ENCODE data around the gene PDGFB. TPM values are rescaled to one million over a fixed set of nuclear protein-coding genes. Genes with fewer than 3 reads are reported as not detected.

Gene PDGFB
- total RNA-seq, 1 experiment from 2014 or later: 39.7 TPM

- peaks cover 6% of the 10 kb centered on the region for H3K9me3 ChIP-seq (ENCODE audit: insufficient read depth, low read depth)
- intact Hi-C loops (cut with micrococcal nuclease; ENCODE audit: unreplicated experiment): no loop called here
- peak overlapping the region; percentile 87 for H3K27ac ChIP-seq
- ChIA-PET CTCF (interaction anchor here (0.7 kb wide), 1 partner anchor 32 kb away, joined by 4 read pairs; no protein-coding TSS in a partner anchor), POLR2A (ENCODE audit: unreplicated experiment) (no interaction called here)
- TF ChIP-seq, protein P1, sequence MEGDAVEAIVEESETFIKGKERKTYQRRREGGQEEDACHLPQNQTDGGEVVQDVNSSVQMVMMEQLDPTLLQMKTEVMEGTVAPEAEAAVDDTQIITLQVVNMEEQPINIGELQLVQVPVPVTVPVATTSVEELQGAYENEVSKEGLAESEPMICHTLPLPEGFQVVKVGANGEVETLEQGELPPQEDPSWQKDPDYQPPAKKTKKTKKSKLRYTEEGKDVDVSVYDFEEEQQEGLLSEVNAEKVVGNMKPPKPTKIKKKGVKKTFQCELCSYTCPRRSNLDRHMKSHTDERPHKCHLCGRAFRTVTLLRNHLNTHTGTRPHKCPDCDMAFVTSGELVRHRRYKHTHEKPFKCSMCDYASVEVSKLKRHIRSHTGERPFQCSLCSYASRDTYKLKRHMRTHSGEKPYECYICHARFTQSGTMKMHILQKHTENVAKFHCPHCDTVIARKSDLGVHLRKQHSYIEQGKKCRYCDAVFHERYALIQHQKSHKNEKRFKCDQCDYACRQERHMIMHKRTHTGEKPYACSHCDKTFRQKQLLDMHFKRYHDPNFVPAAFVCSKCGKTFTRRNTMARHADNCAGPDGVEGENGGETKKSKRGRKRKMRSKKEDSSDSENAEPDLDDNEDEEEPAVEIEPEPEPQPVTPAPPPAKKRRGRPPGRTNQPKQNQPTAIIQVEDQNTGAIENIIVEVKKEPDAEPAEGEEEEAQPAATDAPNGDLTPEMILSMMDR (conservative IDR thresholded peaks at IDR 0.05): 0 out of 2 replicates have a peak, but pooled peaks have one; percentile 4
- TF ChIP-seq EZH2 (IDR thresholded peaks at IDR 0.05; ENCODE audit: low read depth): no peak
- H3F3A ChIP-seq (ENCODE audit: insufficient read depth, low read depth): peaks cover 57% of the 10 kb centered on the region
- H3K36me3 ChIP-seq (ENCODE audit: low read depth): no peaks in the 10 kb centered on the region
- H3K27me3 ChIP-seq (ENCODE audit: insufficient read depth, low read depth): no peaks in the 10 kb centered on the region
- no peak overlapping the region for H2AFZ ChIP-seq
- no peaks in the 10 kb centered on the region for H3K9me2 ChIP-seq (ENCODE audit: insufficient read depth)
- BruUV-seq (replicated peaks): no TSS peak
- no peak overlapping the region for H3K4me3 ChIP-seq
- H3K79me2 ChIP-seq (ENCODE audit: low read depth): peaks cover 13% of the 10 kb centered on the region; the same call in 1 of the 2 replicates
- DNase-seq: no peak
- H4K20me1 ChIP-seq (ENCODE audit: insufficient read depth): no peaks in the 10 kb centered on the region
- peak overlapping the region; percentile 86; the same call in 1 of the 2 replicates for H3K4me2 ChIP-seq
- peaks cover 51% of the 10 kb centered on the region for H3K4me1 ChIP-seq (replicated peaks; ENCODE audit: insufficient read depth)
Observed at GRCh38 chr22:39216143-39216490, 28.7 kb downstream of the PDGFB start.

DNA sequence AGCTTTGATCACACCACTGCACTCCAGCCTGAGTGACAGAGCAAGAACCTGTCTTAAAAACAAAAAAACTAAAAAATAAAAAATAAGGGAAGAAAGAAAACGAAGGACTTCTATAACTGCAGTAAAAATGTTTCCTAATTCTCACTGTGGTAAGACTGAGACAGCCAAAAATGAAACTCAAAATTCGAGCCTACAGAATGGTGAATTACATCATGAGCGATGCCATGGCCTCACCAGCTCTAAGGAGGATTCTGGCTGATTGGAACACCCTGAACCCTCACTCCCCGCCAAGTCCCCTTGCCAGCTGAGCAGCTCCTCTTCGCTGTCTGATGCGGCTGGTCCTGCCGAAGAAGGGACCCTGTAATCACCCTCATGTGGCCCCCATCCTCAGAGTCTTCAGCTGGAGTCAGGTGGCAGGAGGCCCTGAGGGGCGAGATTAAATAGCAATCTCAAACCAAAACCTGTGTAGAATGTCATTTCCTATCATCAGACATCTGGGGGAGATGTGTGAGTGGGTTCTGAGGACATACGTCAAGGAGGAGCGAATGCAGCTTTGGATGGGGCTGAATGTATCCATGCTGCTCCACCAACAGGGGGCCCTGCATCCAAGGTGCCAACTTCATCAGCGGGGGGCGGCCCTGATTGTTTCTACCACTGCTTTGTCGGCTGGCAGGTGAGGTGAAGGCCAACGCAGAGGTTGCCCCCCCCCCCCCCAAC is 29.2 kb downstream of the PDGFB start:
- H3K4me1 ChIP-seq (replicated peaks; ENCODE audit: insufficient read depth): peaks cover 51% of the 10 kb centered on the region

DNA sequence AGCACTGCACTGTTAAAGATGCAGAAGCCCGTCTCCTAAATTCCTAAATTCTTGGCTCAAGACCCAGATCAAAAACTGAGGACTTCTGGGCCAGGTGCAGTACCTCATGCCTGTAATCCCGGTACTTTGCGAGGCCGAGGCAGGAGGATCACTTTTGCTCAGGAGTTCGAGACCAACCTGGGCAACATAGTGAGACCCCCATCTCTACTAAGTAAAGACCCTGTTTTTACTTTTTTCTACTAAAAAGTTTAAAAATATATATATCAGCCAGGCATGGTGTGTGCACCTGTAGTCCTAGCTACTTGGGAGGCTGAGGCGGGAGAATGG is 29.7 kb downstream of the PDGFB start:
- Histone ChIP-seq H3K9me2 (ENCODE audit: insufficient read depth) (no peaks in the 10 kb centered on the region), H3K27ac (peak overlapping the region; percentile 87), H3F3A (ENCODE audit: insufficient read depth, low read depth) (peaks cover 58% of the 10 kb centered on the region), H3K4me3 (peak overlapping the region; percentile 55; the same call in 1 of the 2 replicates), H3K36me3 (ENCODE audit: low read depth) (no peaks in the 10 kb centered on the region), H2AFZ (no peak overlapping the region), H3K4me2 (peak overlapping the region; percentile 86), H3K4me1 (replicated peaks; ENCODE audit: insufficient read depth) (peaks cover 51% of the 10 kb centered on the region), H3K27me3 (ENCODE audit: insufficient read depth, low read depth) (no peaks in the 10 kb centered on the region), H4K20me1 (ENCODE audit: insufficient read depth) (no peaks in the 10 kb centered on the region), H3K79me2 (ENCODE audit: low read depth) (peaks cover 13% of the 10 kb centered on the region; the same call in 1 of the 2 replicates), H3K9me3 (ENCODE audit: insufficient read depth, low read depth) (peaks cover 6% of the 10 kb centered on the region)
- DNase-seq: no peak
- TF ChIP-seq, protein P1 (conservative IDR thresholded peaks at IDR 0.05): no peak
- no peak for TF ChIP-seq EZH2 (IDR thresholded peaks at IDR 0.05; ENCODE audit: low read depth)
- CTCF ChIA-PET: interaction anchor here (0.7 to 2.3 kb wide), 4 partner anchors 26 to 96 kb away, joined by 3 to 8 read pairs (median 4); no protein-coding TSS in a partner anchor
- intact Hi-C loops (cut with micrococcal nuclease; ENCODE audit: unreplicated experiment): no loop called here
- TSS peak; percentile 27 for BruUV-seq (replicated peaks)
- POLR2A ChIA-PET (ENCODE audit: unreplicated experiment): interaction anchor here (0.6 to 1.8 kb wide), 14 partner anchors 24 to 509 kb away, joined by 3 to 23 read pairs (median 4); partner anchors contain the start of genes ATF4, GTPBP1, PDGFB and RPL3

More for the DNA sequence above, 29.2 kb downstream of the PDGFB start:
- no peak for TF ChIP-seq EZH2 (IDR thresholded peaks at IDR 0.05; ENCODE audit: low read depth)
- TF ChIP-seq, protein P1 (conservative IDR thresholded peaks at IDR 0.05): peak; percentile 47; the same call in 1 of the 2 replicates
- no peaks in the 10 kb centered on the region for H3K9me2 ChIP-seq (ENCODE audit: insufficient read depth)
- H3K4me2 ChIP-seq: peak overlapping the region; percentile 86
- peaks cover 13% of the 10 kb centered on the region; the same call in 1 of the 2 replicates for H3K79me2 ChIP-seq (ENCODE audit: low read depth)
- H3K9me3 ChIP-seq (ENCODE audit: insufficient read depth, low read depth): peaks cover 6% of the 10 kb centered on the region
- H3K27me3 ChIP-seq (ENCODE audit: insufficient read depth, low read depth): no peaks in the 10 kb centered on the region
- no peak for DNase-seq
- H3K27ac ChIP-seq: peak overlapping the region; percentile 87
- H3F3A ChIP-seq (ENCODE audit: insufficient read depth, low read depth): peaks cover 54% of the 10 kb centered on the region
- H2AFZ ChIP-seq: no peak overlapping the region
- peak overlapping the region; percentile 55; the same call in 1 of the 2 replicates for H3K4me3 ChIP-seq
- BruUV-seq (replicated peaks): no TSS peak
- intact Hi-C loops (cut with micrococcal nuclease; ENCODE audit: unreplicated experiment): no loop called here
- ChIA-PET CTCF (interaction anchor here (0.7 to 1.7 kb wide), 3 partner anchors 25 to 76 kb away, joined by 3 to 4 read pairs (median 4); no protein-coding TSS in a partner anchor), POLR2A (ENCODE audit: unreplicated experiment) (interaction anchor here (0.6 to 1.8 kb wide), 6 partner anchors 24 to 263 kb away, joined by 3 to 9 read pairs (median 5); partner anchors contain the start of gene PDGFB)
- no peaks in the 10 kb centered on the region for H4K20me1 ChIP-seq (ENCODE audit: insufficient read depth)
- no peaks in the 10 kb centered on the region for H3K36me3 ChIP-seq (ENCODE audit: low read depth)
